Medulla oblongata (tissue), 1 donor: ENCODE measurements around the gene NPEPPS.

Experiments used
- DNase-seq: peaks from one replicate; pipeline ENCODE4 v3.0.0-alpha.2; 2015; ENCODE audit errors: extremely low spot score

NPEPPS gene

DNA sequence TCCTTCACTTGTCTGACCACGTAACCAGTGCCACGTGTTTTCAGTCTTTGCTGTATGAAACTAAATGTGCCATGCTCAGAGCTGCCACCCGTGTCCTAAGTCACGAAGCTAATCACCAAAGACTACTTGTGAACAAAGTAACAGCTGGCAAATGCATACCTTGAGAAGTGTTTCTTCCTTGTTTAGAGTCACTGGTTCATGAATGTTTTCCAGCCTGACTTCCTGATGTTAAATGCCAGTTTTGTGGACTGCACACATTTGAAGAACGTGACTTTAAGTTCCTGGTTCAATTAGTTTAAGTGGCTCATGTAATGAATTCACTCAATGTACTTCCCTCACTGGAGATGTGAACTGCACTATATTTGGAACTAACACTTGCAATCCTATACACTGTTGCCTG is 98.9 kb downstream of the NPEPPS start:
- no peak for DNase-seq

DNA sequence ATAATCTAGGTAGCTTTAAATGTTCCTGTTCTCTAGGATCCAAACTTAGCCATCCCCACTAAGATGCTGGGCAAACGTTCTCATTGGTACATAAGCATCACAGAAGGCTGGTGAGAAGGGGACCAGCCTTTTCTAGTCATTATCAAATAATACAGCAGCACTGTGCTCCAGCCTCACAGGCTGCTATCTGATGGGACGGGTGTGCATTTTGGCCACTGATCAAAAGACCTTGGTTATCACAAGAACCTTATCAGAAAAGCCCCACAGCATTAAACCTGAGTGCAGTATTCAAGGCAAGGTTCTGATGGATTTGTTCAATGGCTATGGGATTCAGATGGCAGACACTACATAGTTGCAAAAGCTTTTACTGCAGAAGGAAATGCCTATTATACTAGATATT is 99.7 kb downstream of the NPEPPS start:
- DNase-seq: no peak

DNA sequence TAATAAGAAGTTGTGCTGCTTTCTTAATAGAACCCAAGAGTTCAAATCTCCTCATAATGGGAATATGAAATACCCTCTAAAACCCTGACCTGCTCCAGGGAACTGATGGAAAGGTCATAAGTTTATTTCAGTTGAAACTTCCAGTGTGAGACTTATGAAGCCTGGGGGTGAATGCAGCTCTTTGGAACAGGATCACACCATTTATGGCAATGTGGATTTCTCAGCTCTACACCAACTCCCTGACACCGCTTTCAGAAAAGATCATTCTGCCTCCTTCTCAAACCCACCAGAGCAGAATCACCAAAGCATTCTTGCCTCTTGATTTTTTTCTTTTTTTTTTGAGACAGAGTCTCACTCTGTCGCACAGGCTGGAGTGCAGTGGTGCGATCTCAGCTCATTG is 102.1 kb downstream of the NPEPPS start:
- no peak for DNase-seq

DNA sequence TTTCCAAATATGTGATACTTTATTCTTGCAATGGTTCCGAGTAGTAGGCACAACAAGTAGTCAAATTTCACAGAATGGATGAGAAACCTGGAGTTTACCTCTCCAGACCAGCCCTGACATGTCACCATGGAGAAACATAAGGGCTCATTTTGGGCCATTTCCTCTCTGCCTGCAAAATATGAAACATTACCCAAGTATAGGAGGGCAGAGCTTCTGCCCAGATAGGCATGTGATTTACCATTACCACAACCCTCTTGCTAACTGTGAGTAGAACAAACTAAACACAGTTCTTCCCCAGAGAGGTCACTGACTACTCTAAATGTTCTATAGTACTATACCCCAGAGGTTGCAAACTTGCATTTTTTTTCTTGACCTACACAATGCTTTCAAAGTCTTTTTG is 103.1 kb downstream of the NPEPPS start:
- no peak for DNase-seq

DNA sequence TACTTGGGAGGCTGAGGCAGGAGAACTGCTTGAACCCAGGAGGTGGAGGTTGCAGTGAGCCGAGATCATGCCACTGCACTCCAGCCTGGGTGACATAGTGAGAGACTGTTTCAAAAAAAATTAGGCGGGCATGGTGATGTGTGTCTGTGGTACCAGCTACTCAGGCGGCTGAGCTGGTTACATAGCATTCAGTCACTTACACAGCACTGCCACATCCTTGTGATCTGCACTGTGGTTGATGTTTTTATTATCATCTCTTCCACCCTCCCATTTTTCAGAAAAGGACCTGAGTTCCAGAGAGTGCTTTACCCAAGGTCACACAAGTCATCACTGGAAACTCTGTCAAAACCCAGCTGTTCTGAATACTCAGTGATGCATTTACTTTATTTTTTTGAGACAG is 104.0 kb downstream of the NPEPPS start:
- no peak for DNase-seq

DNA sequence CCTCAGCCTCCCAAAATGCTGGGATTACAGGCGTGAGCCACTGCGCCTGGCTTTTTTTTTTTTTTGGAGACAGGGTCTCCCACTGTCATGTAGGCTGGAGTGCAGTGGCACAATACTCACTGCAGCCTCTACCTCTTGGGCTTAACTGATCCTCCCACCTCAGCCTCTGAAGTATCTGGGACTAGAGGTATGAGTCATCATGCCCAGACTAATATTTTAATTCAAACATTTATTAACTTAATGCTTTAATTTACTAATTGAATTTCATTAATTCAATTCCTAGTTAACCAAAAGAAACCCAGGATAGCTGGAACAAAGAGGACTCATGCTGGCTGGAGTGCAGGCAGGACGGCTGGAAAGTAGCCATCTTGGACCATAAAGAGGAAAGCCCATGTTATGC is 104.8 kb downstream of the NPEPPS start:
- DNase-seq: no peak

DNA sequence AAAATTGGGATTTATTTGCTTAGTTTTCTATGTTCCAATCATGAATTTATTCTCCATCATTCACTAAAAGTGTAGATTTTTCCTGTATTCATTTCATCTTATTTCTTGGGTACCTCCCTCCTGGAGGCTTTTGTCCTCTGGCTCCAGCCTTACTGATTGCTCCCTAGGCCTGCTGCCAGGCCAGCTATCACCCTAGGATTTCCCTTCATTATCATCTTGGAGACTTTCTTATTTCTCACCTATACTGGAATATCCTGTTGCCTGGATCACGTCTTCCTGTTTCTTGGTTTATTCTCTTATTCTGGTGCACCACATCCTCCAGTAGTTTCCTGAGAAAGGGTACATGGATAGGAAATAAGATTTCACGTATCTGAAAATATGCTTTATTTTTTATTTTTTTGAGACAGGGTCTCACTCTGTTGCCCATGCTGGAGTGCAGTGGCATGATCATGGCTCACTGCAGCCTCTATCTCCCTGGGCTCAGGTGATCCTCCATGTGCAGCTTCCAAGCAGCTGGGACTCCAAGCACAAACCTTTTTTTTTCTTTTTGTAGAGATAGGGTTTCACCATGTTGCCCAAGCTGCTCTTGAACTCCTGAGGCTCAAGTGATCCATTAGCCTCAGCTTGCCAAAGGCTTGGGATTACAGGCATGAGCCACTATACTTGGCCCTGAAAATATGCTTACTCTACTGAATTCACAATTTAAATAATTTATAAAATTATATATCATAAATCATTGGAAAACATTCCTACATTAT is 105.5 kb downstream of the NPEPPS start:
- DNase-seq: no peak

DNA sequence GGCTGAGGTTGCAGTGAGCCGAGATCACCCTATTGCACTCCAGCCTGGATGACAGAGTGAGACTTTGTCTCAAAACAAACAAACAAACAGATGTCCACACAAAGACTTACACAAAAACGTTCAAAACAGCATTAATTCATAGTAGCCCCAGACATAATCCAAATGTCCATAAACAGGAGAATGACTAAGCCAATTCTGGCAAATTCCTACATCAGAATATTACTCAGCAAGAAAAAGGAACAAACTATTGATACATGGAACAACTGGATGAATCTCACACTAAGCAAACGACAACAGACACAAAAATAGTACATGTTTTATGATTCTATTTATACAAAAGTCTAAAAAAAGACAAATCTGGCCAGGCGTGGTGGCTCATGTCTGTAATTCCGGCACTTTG is 108.0 kb downstream of the NPEPPS start:
- no peak for DNase-seq

DNA sequence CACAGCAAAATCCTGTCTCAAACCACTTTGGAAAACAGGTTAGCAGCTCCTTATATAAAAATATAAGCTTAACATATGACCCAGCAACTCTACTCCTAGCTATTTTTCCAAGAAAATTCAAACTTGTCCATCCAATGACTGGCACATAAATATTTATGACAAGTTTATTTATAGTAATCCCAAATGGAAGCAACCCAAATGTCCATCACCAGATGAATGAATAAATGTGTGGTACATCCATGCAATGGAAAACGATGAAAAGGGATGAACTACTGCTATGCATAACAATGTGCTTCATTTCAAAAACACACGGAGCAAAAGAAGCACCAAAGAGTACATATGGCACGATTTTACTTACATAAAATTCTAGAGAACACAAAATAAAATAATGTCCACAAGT is 109.2 kb downstream of the NPEPPS start:
- no peak for DNase-seq

DNA sequence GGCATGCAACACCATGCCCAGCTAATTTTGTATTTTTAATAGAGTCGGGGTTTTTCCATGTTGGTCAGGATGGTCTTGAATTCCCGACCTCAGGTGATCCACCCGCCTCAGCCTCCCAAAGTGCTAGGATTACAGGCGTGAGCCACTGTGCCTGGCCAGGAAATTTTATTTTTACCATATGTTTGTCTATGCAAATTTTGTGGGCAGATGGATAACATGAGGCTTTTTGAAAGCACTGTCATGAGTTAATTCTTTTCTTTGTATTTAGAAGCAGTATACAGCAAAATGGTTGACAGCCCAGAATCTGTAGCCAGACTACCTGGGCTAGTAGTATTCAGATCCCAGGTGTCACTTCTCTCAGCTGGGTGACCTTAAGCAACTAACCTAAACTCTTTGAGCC is 110.3 kb downstream of the NPEPPS start:
- no peak for DNase-seq

DNA sequence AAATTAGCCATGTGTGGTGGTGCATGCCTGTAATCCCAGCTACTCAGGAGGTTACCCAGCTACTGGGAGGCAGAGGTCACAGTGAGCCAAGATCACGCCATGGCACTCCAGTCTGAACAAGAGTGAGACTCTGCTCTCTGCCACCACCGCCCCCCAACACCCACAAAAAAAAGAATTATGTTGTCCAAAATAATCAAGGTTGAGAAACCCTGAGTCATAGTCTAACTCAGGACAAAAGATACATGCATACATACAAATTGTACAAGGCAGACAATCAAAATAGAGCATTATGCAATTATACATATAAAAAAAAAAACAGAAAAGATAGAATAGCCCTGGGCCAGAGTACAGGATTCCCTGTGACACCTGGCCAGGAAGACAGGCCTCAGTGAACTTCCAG is 112.2 kb downstream of the NPEPPS start:
- DNase-seq: no peak

DNA sequence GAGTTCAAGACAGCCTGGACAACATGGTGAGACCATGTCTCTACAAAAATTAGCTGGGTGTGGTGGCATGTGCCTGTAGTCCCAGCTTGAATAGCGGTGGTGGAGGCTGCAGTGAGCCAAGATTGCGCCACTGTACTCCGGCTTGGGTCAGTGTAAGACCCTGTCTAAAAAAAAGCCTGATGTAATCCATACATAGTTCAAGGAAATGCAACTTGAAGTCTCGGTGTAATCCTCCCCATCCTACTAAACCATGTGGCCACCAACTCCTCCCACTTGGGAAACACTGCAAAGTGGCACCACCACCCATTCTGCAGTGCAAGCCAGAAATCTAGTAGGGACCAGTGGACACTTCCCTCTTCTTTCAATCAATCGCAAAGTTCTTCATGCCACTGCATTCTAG is 113.4 kb downstream of the NPEPPS start:
- no peak for DNase-seq

DNA sequence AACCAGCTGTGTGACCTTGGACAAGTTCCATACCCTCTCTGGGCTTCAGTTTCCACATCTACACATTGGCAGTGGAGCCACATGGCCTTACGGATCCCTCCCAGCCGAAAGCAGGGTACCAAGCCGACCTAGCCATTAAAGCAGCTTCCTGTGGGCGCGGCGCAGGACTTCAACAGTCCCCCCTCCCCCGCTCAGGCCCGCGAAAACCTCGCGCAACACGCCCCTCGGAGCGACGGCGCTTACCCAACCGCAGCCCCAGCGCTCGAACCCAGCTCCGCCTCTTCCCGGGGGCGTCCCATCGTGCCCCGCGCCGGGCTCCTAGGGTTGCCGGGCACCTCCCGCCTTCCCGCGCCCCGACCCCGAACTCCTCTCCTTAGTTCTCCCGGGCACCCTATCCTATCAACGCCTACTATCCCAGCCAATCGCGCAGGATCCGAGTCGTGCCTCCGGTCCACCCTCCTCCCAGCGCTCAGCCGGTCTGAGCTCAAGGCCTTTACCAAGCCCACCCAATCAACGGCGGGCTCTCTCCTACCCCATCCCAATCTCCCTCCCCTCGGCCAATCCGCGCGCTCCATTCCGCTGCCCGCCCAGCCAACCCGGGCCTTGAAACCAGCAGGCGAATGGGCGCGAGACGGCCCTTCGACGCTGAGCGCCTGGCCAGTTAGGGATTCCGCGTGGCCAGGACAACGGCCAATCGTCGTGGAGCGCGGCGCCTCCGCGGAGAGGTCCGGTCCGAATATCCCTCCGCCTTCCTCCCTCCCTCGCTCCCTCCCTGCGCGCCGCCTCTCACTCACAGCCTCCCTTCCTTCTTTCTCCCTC is 118.5 kb downstream of the NPEPPS start, which contains the start of gene KPNB1:
Gene KPNB1, plus strand, starts transcription at position 767 of the 819 bp plus-strand sequence. CDS start 326 bp downstream, outside the sequence.
- peak; percentile 99 for DNase-seq

DNA sequence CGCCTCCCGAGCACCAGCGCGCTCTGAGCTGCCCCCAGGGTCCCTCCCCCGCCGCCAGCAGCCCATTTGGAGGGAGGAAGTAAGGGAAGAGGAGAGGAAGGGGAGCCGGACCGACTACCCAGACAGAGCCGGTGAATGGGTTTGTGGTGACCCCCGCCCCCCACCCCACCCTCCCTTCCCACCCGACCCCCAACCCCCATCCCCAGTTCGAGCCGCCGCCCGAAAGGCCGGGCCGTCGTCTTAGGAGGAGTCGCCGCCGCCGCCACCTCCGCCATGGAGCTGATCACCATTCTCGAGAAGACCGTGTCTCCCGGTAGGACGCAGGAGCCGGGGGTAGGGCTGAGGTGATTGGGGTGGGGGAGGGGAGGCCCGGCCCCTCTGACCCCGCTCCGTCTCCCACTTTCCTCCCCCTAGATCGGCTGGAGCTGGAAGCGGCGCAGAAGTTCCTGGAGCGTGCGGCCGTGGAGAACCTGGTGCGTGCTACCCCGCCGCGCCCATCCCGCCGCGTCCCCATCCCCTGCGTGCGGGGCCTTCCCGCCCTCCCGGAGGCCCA is 119.1 kb downstream of the NPEPPS start:
- no peak for DNase-seq

DNA sequence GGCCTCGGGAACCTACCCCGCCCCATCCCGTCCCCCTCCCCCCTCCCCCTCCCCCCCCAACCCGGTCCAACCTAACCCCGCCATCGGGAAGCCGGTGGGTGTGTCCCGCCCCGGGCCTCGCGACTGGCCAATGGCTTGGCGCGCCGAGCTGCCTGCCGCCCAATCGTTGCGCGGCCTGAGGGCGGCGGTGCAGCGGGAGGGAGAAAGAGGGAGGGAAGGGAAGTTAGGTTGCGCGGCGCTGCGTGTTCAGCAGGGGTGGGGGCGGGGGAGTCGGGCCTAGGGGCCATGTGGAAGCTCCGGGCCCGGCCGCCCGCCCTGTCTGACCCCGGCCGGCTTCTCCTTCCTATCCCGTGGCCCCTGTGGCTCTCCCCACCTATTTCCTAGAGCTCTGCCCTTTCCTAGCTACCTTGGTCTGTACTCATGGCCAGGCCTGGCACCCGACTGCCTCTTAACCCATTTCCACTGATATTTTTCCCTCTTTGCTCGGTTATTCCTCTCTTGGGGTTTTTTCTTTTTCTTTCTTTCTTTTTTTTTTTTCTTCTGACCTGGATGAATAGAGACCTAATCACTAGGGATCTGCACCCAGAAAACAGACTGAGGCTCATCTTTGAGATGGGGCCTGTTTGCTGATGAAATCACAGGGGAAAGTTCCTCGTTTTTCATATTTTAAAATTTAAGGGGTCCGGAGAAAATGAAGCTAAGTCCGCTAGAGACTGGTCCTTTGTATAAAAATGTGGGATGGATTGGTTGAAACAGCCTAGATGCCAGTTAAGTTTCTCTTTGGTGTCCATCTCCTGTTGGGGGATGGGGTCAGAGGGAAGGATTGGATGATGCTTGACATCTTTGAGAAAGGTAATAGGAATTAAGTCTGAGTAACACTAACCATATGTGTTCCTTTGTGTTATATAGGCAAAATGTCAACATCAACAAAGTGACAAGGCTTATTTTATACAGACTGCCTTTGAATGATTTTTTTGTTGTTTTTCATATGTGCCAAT is 119.9 kb downstream of the NPEPPS start:
- peak; percentile 97 for DNase-seq

DNA sequence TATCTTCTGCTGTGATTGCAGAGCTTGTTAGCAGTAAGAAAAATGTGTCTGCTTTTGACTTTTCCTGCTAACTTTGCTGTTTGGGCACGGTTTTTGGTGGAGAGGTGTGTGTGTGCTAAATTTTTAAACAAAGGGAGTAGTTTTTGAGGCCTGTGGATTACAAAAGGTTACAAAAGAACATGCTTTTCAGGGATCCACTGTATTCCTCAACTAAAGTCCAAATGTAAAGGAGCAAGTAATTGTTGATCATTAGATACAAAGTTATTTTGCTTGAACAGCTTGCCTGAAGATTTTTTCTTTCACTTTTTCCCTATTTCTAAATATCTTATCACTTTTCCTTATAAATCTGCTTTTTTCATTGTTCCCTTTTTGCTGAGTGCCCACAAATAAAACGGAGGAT is 120.8 kb downstream of the NPEPPS start:
- no peak for DNase-seq

DNA sequence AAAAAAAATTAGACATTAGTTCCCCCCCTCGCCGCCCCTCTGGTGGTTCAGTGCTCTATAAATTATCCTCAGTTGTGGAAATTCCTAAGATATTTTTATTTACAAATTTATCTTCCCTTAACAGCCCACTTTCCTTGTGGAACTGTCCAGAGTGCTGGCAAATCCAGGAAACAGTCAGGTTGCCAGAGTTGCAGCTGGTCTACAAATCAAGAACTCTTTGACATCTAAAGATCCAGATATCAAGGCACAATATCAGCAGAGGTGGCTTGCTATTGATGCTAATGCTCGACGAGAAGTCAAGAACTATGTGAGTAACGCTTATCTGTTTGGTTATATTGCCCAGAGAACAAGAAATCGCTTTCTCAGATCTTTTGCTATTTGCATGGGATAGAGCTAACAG is 121.7 kb downstream of the NPEPPS start:
- DNase-seq: no peak

DNA sequence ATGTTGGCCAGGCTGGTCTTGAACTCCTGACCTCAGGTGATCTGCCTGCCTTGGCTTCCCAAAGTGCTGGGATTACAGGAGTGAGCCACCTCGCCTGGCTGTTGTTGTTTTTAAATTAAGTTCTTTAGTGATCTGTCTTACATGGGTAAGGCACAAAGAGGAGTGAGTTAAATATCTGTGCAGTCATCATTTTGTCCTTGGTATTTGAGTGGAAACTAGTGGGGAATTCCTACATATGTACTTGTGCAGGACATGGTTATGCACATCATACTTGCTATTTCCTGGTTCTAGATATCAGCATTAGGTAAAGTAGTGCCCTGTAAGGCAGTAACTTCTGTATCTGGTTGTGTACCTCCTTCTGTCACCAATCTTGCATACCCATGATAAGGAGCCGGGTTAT is 122.5 kb downstream of the NPEPPS start:
- DNase-seq: no peak

DNA sequence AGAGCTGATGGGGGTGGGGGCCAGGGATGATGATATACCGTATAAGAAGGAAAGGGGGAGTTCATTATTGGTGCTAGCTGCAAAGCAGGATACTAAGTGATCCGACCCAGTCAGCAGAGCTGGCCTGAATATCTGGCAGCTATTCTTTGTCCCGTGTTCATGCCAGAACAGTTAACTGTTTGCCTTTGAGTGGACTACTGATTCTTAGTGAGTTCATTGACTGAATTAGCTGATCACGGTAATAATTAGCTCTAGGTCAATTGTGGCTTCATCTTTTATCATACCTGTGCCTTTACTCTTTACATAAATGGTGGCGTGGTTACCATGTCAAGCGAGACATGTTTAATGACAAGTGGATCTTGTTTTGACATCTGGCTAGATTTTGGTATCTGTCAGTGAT is 124.1 kb downstream of the NPEPPS start:
- peak; percentile 35 for DNase-seq

DNA sequence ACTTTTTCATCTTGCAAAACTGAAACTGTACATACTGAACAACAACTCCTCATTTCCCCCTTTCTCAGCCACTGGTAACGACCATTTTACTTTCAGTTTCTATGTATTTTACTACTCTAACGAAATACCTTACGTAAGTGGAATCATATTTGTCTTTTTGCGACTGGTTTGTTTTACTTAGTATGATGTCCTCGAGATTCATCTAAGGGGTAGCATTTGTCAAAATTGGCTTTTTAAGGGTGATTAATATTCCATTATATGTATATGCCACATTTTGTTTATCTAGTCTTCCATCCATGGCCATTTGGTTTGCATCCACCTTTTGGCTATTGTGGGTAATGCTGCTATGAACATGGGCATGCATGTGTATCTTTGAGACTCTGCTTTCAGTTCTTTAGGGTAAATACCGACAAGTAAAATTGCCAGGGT is 129.2 kb downstream of the NPEPPS start:
- peak; percentile 27 for DNase-seq

DNA sequence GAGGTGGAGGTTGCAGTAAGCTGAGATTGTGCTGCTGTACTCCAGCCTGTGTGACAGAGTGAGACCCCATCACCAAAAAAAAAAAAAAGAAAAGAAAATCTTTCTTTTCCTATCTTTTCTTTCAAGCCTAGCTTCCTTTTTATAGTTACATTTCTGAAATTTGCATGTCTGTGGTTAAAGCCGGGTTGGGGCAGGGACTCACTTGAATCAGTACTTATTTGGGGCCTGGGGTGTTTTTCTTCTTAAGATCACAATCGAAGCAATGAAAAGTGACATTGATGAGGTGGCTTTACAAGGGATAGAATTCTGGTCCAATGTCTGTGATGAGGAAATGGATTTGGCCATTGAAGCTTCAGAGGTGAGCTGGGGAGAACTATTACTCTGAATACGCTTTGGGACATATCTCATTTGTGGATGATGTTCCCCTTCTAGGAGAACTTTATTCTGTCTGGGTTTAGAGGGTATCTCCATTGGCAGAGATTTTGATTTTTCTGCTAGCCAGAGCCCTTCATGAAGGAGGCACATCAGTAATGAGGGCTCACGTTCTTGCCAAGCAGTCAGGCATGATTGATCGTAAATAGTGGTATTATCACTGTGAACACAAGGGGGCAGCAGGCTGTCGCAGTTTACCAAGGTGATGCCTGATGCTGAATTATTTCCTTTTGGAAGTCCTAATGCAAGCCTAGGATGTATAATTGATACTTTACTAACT is 133.2 kb downstream of the NPEPPS start:
- DNase-seq: peak; percentile 66
